Dermis microvascular lymphatic vessel endothelial cell (primary cell): Measurements from ENCODE around the gene TUBB4A. TPM values are rescaled to one million over a fixed set of nuclear protein-coding genes. Genes with fewer than 3 reads are reported as not detected.

Experiments
- total RNA-seq: library from RNA; depleted of rRNA; stranded (reverse); fragments of >200 nt; gene quantifications from 2 replicates; pipeline ENCODE4 v1.2.1, GENCODE V29; 2014

TUBB4A gene
- total RNA-seq, 1 donor from 2014 or later, result not detected

Other genes with a start within 250 kb of the TUBB4A start
- gene MLLT1, start 222.3 kb downstream of the TUBB4A start, total RNA-seq, result 3.5 and 9.4 TPM in 2 replicates
- not detected in 2 replicates for gene ACER1, start 168.7 kb downstream of the TUBB4A start, total RNA-seq
- 37.6 and 56.3 TPM in 2 replicates for gene CLPP, start 140.8 kb downstream of the TUBB4A start, total RNA-seq
- 20.5 and 30.5 TPM in 2 replicates for gene ALKBH7, start 129.5 kb downstream of the TUBB4A start, total RNA-seq
- 0.64 and 1.0 TPM in 2 replicates for gene PSPN, start 126.4 kb downstream of the TUBB4A start, total RNA-seq
- gene GTF2F1, start 109.1 kb downstream of the TUBB4A start, total RNA-seq, result 35.7 and 43.4 TPM in 2 replicates
- 89.9 and 116 TPM in 2 replicates for gene KHSRP, start 77.5 kb downstream of the TUBB4A start, total RNA-seq
- gene SLC25A41, start 68.5 kb downstream of the TUBB4A start, total RNA-seq, result 0.13 TPM in 2 replicates
- 9.5 and 19.0 TPM in 2 replicates for gene SLC25A23, start 42.5 kb downstream of the TUBB4A start, total RNA-seq
- gene CRB3, start 38.0 kb downstream of the TUBB4A start, total RNA-seq, result not detected in 2 replicates
- gene DENND1C, start 20.5 kb downstream of the TUBB4A start, total RNA-seq, result not detected in 2 replicates
- gene TNFSF9, start 28.7 kb upstream of the TUBB4A start, total RNA-seq, result 0.39 and 0.63 TPM in 2 replicates
- not detected in 2 replicates for gene CD70, start 88.8 kb upstream of the TUBB4A start, total RNA-seq
- gene TNFSF14, start 167.9 kb upstream of the TUBB4A start, total RNA-seq, result not detected in 2 replicates
- gene C3, start 218.3 kb upstream of the TUBB4A start, total RNA-seq, result 0.51 TPM in 2 replicates
- 32.1 and 48.3 TPM in 2 replicates for gene GPR108, start 235.3 kb upstream of the TUBB4A start, total RNA-seq
- gene TRIP10, start 237.4 kb upstream of the TUBB4A start, total RNA-seq, result 21.7 and 25.0 TPM in 2 replicates